GM12878 (cell line): ENCODE results near the gene SELENOW. TPM values are rescaled to one million over a fixed set of nuclear protein-coding genes. Genes with fewer than 3 reads are reported as not detected.

Experiments
- ATAC-seq: fragments of 200-7000 bp; cut with Tn5 transposase; 3 replicates; pipeline ENCODE4 v1.9.1; 2020; ENCODE audit warnings: mild to moderate bottlenecking, moderate library complexity
- BruUV-seq: library from RNA; stranded (reverse); fragments of 400-500 nt; replicated peaks from 2 replicates; lab custom pipeline; 2021; lab: Mats Ljungman, UMichigan
- CTCF ChIA-PET: fragments of 300-600 bp; sonication (Branson Sonifier 250); formaldehyde crosslinking; extraction: SDS; loops from one replicate; lab custom pipeline; 2021; ENCODE audit warnings: inconsistent platforms; lab: Yijun Ruan, JAX
- POLR2A ChIA-PET: fragments of 350-600 bp; formaldehyde crosslinking; extraction: SDS; loops from one replicate; lab custom pipeline; 2021; ENCODE audit warnings: inconsistent platforms; lab: Charles Lee
- RAD21 ChIA-PET: fragments of 300-600 bp; sonication (Branson Sonifier 250); formaldehyde crosslinking; loops from one replicate; lab custom pipeline; 2023; ENCODE audit warnings: antibody characterized with exemption; ENCODE audit not compliant: unreplicated experiment; lab: Charles Lee
- SMC1A ChIA-PET: fragments of 300-600 bp; sonication (Branson Sonifier 250); formaldehyde crosslinking; loops from one replicate; lab custom pipeline; 2023; ENCODE audit not compliant: unreplicated experiment, uncharacterized antibody; lab: Charles Lee
- DNase-seq: peaks from one replicate; pipeline ENCODE4 v3.0.0-alpha.2; 2011; ENCODE audit warnings: low read depth, low spot score
- FAIRE-seq: peaks from 3 replicates; lab custom pipeline; 2011; peaks lifted over from hg19 to GRCh38; lab: Jason Lieb, UNC
- H2AFZ ChIP-seq: 2 replicates; pipeline ENCODE4 v1.6.0; 2011; ENCODE audit warnings: low read depth, low read length, control low read depth; ENCODE audit not compliant: control insufficient read depth
- H3K27ac ChIP-seq: 2 replicates; pipeline ENCODE4 v1.5.1; 2011; ENCODE audit warnings: control low read depth; ENCODE audit not compliant: control insufficient read depth, insufficient read depth
- H3K27me3 ChIP-seq, 2 experiments: replicated peaks in 1 of 2; 2 replicates each; pipeline versions ENCODE4 v1.6.0 to v1.6.1; 2011; ENCODE audit warnings: low read length in 1 of 2; ENCODE audit not compliant: control insufficient read depth in 2 of 2, insufficient read depth in 2 of 2
- H3K36me3 ChIP-seq, 2 experiments: 2 replicates each; pipeline ENCODE4 v1.5.1; 2011; ENCODE audit warnings: low read length in 1 of 2; ENCODE audit not compliant: control insufficient read depth in 2 of 2, insufficient read depth in 2 of 2
- H3K4me1 ChIP-seq: 2 replicates; pipeline ENCODE4 v1.6.1; 2011; ENCODE audit warnings: mild to moderate bottlenecking, low read length, moderate library complexity, mixed read lengths; ENCODE audit not compliant: control insufficient read depth, insufficient read depth
- H3K4me2 ChIP-seq: 2 replicates; pipeline ENCODE4 v1.6.0; 2011; ENCODE audit warnings: control low read depth; ENCODE audit not compliant: control insufficient read depth, insufficient read depth
- H3K4me3 ChIP-seq: fragments of 200-600 bp; sonication (generic); 2 replicates; pipeline ENCODE4 v1.5.1; 2016
- H3K79me2 ChIP-seq: 2 replicates; pipeline ENCODE4 v1.6.0; 2011; ENCODE audit warnings: low read length; ENCODE audit not compliant: control insufficient read depth, insufficient read depth
- H3K9ac ChIP-seq: 2 replicates; pipeline ENCODE4 v1.8.0; 2011; ENCODE audit warnings: low read length, control low read depth, mixed read lengths; ENCODE audit not compliant: control insufficient read depth, insufficient read depth
- H3K9me3 ChIP-seq: replicated peaks from 3 replicates; pipeline ENCODE4 v1.5.1; 2011; ENCODE audit warnings: mild to moderate bottlenecking, low read length; ENCODE audit not compliant: control insufficient read depth, insufficient read depth
- H4K20me1 ChIP-seq: 2 replicates; pipeline ENCODE4 v1.6.0; 2011; ENCODE audit not compliant: control insufficient read depth, insufficient read depth
- BACH1 ChIP-seq: fragments of 450-650 bp; IDR thresholded peaks from 2 replicates; pipeline ENCODE4 v1.6.1; 2017; ENCODE audit warnings: mild to moderate bottlenecking, borderline replicate concordance
- BRCA1 ChIP-seq: IDR thresholded peaks from 2 replicates; pipeline ENCODE4 v1.6.1; 2011; ENCODE audit warnings: low read depth, low read length, improper control_type of control experiment
- IKZF1 ChIP-seq: fragments of 450-650 bp; conservative IDR thresholded peaks from 2 replicates; pipeline ENCODE4 v1.6.1; 2017; ENCODE audit warnings: antibody characterized with exemption, mild to moderate bottlenecking
- PBX3 ChIP-seq: IDR thresholded peaks from 2 replicates; pipeline ENCODE4 v1.6.1; 2011; ENCODE audit warnings: mild to moderate bottlenecking, low read depth, low read length, moderate library complexity; ENCODE audit not compliant: insufficient replicate concordance
- PKNOX1 ChIP-seq: fragments of 450-650 bp; IDR thresholded peaks from 2 replicates; pipeline ENCODE4 v1.6.1; 2016; ENCODE audit warnings: mild to moderate bottlenecking
- SUZ12 ChIP-seq: fragments of 200-600 bp; sonication (generic); IDR thresholded peaks from one replicate; pipeline ENCODE4 v1.6.1; 2018; ENCODE audit warnings: antibody characterized with exemption, mild to moderate bottlenecking; ENCODE audit not compliant: unreplicated experiment
- TBL1XR1 ChIP-seq: IDR thresholded peaks from 2 replicates; pipeline ENCODE4 v1.6.1; 2012; ENCODE audit warnings: low read depth, low read length, improper control_type of control experiment
- TCF7 ChIP-seq: IDR thresholded peaks from 2 replicates; pipeline ENCODE4 v1.6.1; 2014; ENCODE audit warnings: antibody characterized with exemption, borderline replicate concordance
- WGBS: methylation state at CpG from one replicate; pipeline ENCODE4 v1.1.6; 2016; ENCODE audit warnings: low lambda C conversion rate; ENCODE audit not compliant: insufficient replicate concordance, insufficient coverage; ENCODE audit errors: missing lambda C conversion rate; 5-methylcytosine and 5-hydroxymethylcytosine counted together
- in situ Hi-C: fragments of 300-500 bp; cut with MboI; formaldehyde crosslinking; loops from 9 replicates; pipeline ENCODE4 v1.14.3; 2018; ENCODE audit warnings: mixed read lengths
- intact Hi-C: fragments of 100-400 bp; cut with micrococcal nuclease; formaldehyde crosslinking; loops from one replicate; pipeline ENCODE4 v1.14.2; 2022; ENCODE audit not compliant: unreplicated experiment
- polyA plus RNA-seq, 11 experiments: library from polyadenylated mRNA; depleted of rRNA in 4 of 11; unstranded in 6 of 11; stranded (reverse) in 5 of 11; fragments of >200 nt; fragmentation: Nextera tagmentation in 4 of 11; fragmentation: Illumina TruSeq in 1 of 11; extraction: Ambion mirVana in 4 of 11; extraction: Trizol in 1 of 11; gene quantifications; 1 replicate in 1 of 11; 2 replicates in 10 of 11; pipeline versions ENCODE4 v1.2.1 to v1.2.3, GENCODE V29; 2011 to 2016; ENCODE audit warnings: inconsistent platforms in 2 of 11, missing spikeins in 2 of 11, low read depth in 1 of 11
- total RNA-seq, 4 experiments: library from RNA; depleted of rRNA in 3 of 4; stranded (reverse); fragments of >200 nt in 3 of 4; fragmentation: Illumina TruSeq in 1 of 4; extraction: Trizol in 1 of 4; gene quantifications; 2 replicates each; pipeline versions ENCODE4 v1.2.1 to v1.2.3, GENCODE V29; 2013 to 2021
- TF ChIP-seq, protein P1 (sequence below): fragments of 450-650 bp; formaldehyde crosslinking; IDR thresholded peaks from 2 replicates; pipeline ENCODE4 v1.4.0; 2022; ENCODE audit warnings: mild to moderate bottlenecking, moderate library complexity

The SELENOW gene
- total and polyA plus RNA-seq, 10 of the 15 experiments (the other 5 are each of a cell fraction or from before 2014, with no cell fraction given) = 53.3 to 186 (median 101) TPM

- Histone ChIP-seq H2AFZ (no peak overlapping the region), H3K4me1 (no peaks in the 10 kb centered on the region), H3K79me2 (no peaks in the 10 kb centered on the region), H3K9ac (no peak overlapping the region), H3K27ac (no peak overlapping the region), H3K4me2 (no peak overlapping the region), H4K20me1 (no peaks in the 10 kb centered on the region), H3K4me3 (no peak overlapping the region), H3K27me3 (no peaks in the 10 kb centered on the region; a peak in 1 of 4 replicates), H3K9me3 (no peaks in the 10 kb centered on the region), H3K36me3 (no peaks in the 10 kb centered on the region)
- DNase-seq (no peak), ATAC-seq (no peak), FAIRE-seq (no peak)
- ChIA-PET POLR2A (no interaction called here), RAD21 (no interaction called here), CTCF (no interaction called here), SMC1A (no interaction called here)
- BruUV-seq = no TSS peak
- in situ Hi-C loops = no loop called here
- WGBS = 67% methylated on average over 4 of the region's 4 CpGs
- intact Hi-C loops = no loop called here
- no peak for TF ChIP-seq BRCA1
- TF ChIP-seq, protein P1, sequence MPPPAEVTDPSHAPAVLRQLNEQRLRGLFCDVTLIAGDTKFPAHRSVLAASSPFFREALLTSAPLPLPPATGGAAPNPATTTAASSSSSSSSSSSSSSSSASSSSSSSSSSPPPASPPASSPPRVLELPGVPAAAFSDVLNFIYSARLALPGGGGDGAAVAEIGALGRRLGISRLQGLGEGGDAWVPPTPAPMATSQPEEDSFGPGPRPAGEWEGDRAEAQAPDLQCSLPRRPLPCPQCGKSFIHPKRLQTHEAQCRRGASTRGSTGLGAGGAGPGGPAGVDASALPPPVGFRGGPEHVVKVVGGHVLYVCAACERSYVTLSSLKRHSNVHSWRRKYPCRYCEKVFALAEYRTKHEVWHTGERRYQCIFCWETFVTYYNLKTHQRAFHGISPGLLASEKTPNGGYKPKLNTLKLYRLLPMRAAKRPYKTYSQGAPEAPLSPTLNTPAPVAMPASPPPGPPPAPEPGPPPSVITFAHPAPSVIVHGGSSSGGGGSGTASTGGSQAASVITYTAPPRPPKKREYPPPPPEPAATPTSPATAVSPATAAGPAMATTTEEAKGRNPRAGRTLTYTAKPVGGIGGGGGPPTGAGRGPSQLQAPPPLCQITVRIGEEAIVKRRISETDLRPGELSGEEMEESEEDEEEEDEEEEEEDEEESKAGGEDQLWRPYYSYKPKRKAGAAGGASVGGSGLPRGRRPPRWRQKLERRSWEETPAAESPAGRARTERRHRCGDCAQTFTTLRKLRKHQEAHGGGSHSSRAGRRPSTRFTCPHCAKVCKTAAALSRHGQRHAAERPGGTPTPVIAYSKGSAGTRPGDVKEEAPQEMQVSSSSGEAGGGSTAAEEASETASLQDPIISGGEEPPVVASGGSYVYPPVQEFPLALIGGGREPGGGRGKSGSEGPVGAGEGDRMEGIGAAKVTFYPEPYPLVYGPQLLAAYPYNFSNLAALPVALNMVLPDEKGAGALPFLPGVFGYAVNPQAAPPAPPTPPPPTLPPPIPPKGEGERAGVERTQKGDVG = no peak
- TF ChIP-seq SUZ12 = no peak
- TF ChIP-seq BACH1 = no peak
- no peak for TF ChIP-seq TCF7
- TF ChIP-seq TBL1XR1 = no peak
- TF ChIP-seq IKZF1 = no peak
- TF ChIP-seq PBX3 = no peak
- TF ChIP-seq PKNOX1 = no peak
Measured at GRCh38 chr19:47801270-47801669, 22.8 kb downstream of the SELENOW start.
